ENCODE results near the gene UNC5C. TPM values are rescaled to one million over a fixed set of nuclear protein-coding genes. Genes with fewer than 3 reads are reported as not detected.

The UNC5C gene
- total and polyA plus RNA-seq, 2 of the 8 experiments (the other 6 are each of a cell fraction or from before 2014, with no cell fraction given) = 0.30 to 1.3 TPM

DNA sequence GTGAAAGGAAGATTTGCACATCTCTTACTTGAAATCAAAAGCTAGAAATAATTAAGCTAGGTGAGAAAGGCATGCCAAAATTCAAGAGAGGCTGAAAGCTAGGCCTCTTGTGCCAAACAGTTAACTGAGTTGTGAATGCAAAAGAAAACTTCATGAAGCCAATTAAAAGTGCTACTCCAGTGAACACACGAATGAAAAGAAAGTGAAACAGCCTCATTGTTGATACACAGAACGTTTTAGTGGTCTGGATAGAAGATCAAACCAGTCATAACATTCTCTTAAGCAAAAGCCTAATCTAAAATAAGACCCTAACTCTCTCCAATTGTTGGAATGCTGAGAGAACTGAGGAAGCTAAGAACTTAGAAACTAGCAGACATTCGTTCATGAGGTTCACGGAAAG lies 122.3 kb downstream of the UNC5C start:
- Histone ChIP-seq H2BK5ac (ENCODE audit: low read depth, low read length) (no peak overlapping the region), H3K79me1 (ENCODE audit: low read depth, low read length) (no peaks in the 10 kb centered on the region), H2AK5ac (ENCODE audit: low read depth, low read length) (no peak overlapping the region), H3K4me3 (ENCODE audit: extremely low read depth in 1 of 4, insufficient read depth in 2 of 4, low read depth in 3 of 4, low read length in 4 of 4) (no peak overlapping the region), H3K36me3 (ENCODE audit: control insufficient read depth in 2 of 4, insufficient read depth in 4 of 4, low read length in 3 of 4) (no peaks in the 10 kb centered on the region), H4K20me1 (replicated peaks in 1 of 2; ENCODE audit: control insufficient read depth in 1 of 2, insufficient read depth in 2 of 2, low read length in 2 of 2) (no peaks in the 10 kb centered on the region), H3K27me3 (replicated peaks in 1 of 4; ENCODE audit: control insufficient read depth in 3 of 4, extremely low read depth in 1 of 4, insufficient read depth in 3 of 4, low read length in 3 of 4) (no peaks in the 10 kb centered on the region), H3K23me2 (ENCODE audit: low read depth, low read length) (no peaks in the 10 kb centered on the region), H2BK12ac (ENCODE audit: low read depth, low read length) (no peak overlapping the region), H2BK15ac (ENCODE audit: low read length) (no peak overlapping the region), H3K56ac (replicated peaks; ENCODE audit: insufficient read length, low read depth, low read length) (no peak overlapping the region), H3K23ac (ENCODE audit: insufficient read length) (no peak overlapping the region), H4K8ac (ENCODE audit: extremely low read depth, insufficient read depth, low read length) (no peak overlapping the region), H2AFZ (ENCODE audit: low read length) (no peak overlapping the region), H2BK20ac (ENCODE audit: low read length) (no peak overlapping the region), H4K5ac (ENCODE audit: insufficient read length, low read depth, low read length) (no peak overlapping the region), H3K4me2 (ENCODE audit: insufficient read depth in 1 of 2, low read depth in 2 of 2, low read length in 2 of 2) (no peak overlapping the region), H3K9ac (replicated peaks in 1 of 4; ENCODE audit: extremely low read depth in 1 of 4, low read depth in 3 of 4, low read length in 3 of 4) (no peak overlapping the region), H3K4ac (replicated peaks; ENCODE audit: insufficient read length, low read depth, low read length) (no peak overlapping the region), H3K79me2 (ENCODE audit: control insufficient read depth in 1 of 2, insufficient read depth in 2 of 2, low read length in 2 of 2) (no peaks in the 10 kb centered on the region), H3K18ac (ENCODE audit: extremely low read depth, low read length) (no peak overlapping the region), H2BK120ac (replicated peaks; ENCODE audit: low read depth, low read length) (no peak overlapping the region), H3K14ac (ENCODE audit: insufficient read length) (no peak overlapping the region), H3K27ac (ENCODE audit: low read depth, low read length) (no peak overlapping the region), H3K4me1 (replicated peaks in 1 of 4; ENCODE audit: control insufficient read depth in 3 of 4, insufficient read depth in 4 of 4, low read length in 3 of 4) (no peaks in the 10 kb centered on the region), H3K9me3 (ENCODE audit: insufficient read depth in 2 of 2, low read depth in 1 of 2, low read length in 1 of 2) (no peaks in the 10 kb centered on the region), H4K91ac (replicated peaks; ENCODE audit: insufficient read length, low read length) (no peak overlapping the region)
- POLR2A ChIA-PET (ENCODE audit: partially characterized antibody) = no interaction called here
- 91% methylated on average over 4 of the region's 4 CpGs; no CpG with 5 or more reads in 1 of the 2 experiments for WGBS, 2 experiments (ENCODE audit: extremely low coverage in 1 of 2, insufficient coverage in 1 of 2, insufficient read length in 1 of 2, insufficient replicate concordance in 2 of 2, low coverage in 1 of 2, low lambda C conversion rate in 2 of 2, missing lambda C conversion rate in 1 of 2)
- CTCF ChIA-PET (ENCODE audit: partially characterized antibody) = no interaction called here
- DNase-seq (ENCODE audit: low read depth in 1 of 2, low spot score in 2 of 2) (no peak), FAIRE-seq (no peak)
- TF ChIP-seq TBP (IDR thresholded peaks at IDR 0.05; ENCODE audit: low read depth, low read length) (no peak), TAF1 (IDR thresholded peaks at IDR 0.05; ENCODE audit: low read depth, low read length) (no peak)
